Hepatocyte (in vitro differentiated cells): ENCODE data around the gene PSMB7. TPM values are rescaled to one million over a fixed set of nuclear protein-coding genes. Genes with fewer than 3 reads are reported as not detected.
"Not testable (repeated sequence)": the region's sequence is repeated elsewhere in the genome, so short reads cannot be mapped to it uniquely, and the experiment has no call there.

Experiments
- DNase-seq: peaks from one replicate; pipeline ENCODE4 v3.0.0-alpha.2; 2016; ENCODE audit warnings: low spot score
- H2AFZ ChIP-seq: fragments of 200-600 bp; sonication (generic); 2 replicates; pipeline ENCODE4 v1.6.0; 2016; ENCODE audit warnings: antibody characterized with exemption, mild to moderate bottlenecking
- H3K27ac ChIP-seq: fragments of 200-600 bp; sonication (generic); 2 replicates; pipeline ENCODE4 v1.5.1; 2016; ENCODE audit warnings: mild to moderate bottlenecking
- H3K27me3 ChIP-seq: fragments of 200-600 bp; sonication (generic); 2 replicates; pipeline ENCODE4 v1.6.1; 2016
- H3K36me3 ChIP-seq: fragments of 200-600 bp; sonication (generic); replicated peaks from 2 replicates; pipeline ENCODE4 v1.5.1; 2016; ENCODE audit warnings: low read depth; ENCODE audit not compliant: insufficient read depth
- H3K4me1 ChIP-seq: fragments of 200-600 bp; sonication (generic); 2 replicates; pipeline ENCODE4 v1.5.1; 2016; ENCODE audit warnings: mild to moderate bottlenecking, moderate library complexity; ENCODE audit not compliant: insufficient read depth
- H3K4me2 ChIP-seq: fragments of 200-600 bp; sonication (generic); 2 replicates; pipeline ENCODE4 v1.6.0; 2016
- H3K4me3 ChIP-seq: fragments of 200-600 bp; sonication (generic); 2 replicates; pipeline ENCODE4 v1.5.1; 2016; ENCODE audit warnings: mild to moderate bottlenecking
- H3K79me2 ChIP-seq: fragments of 200-600 bp; sonication (generic); 2 replicates; pipeline ENCODE4 v1.6.0; 2017; ENCODE audit warnings: mild to moderate bottlenecking
- H3K9me2 ChIP-seq: fragments of 200-600 bp; sonication (generic); replicated peaks from 2 replicates; pipeline ENCODE4 v1.6.0; 2017; ENCODE audit warnings: mild to moderate bottlenecking; ENCODE audit not compliant: insufficient read depth
- H3K9me3 ChIP-seq: fragments of 200-600 bp; sonication (generic); 2 replicates; pipeline ENCODE4 v1.5.1; 2016; ENCODE audit warnings: low read depth, mild to moderate bottlenecking
- H4K20me1 ChIP-seq: fragments of 200-600 bp; sonication (generic); 2 replicates; pipeline ENCODE4 v1.6.0; 2016; ENCODE audit warnings: mild to moderate bottlenecking; ENCODE audit not compliant: insufficient read depth, poor library complexity, severe bottlenecking
- EZH2 ChIP-seq: fragments of 200-600 bp; sonication (generic); IDR thresholded peaks from 2 replicates; pipeline ENCODE4 v1.6.1; 2016; ENCODE audit warnings: antibody characterized with exemption, mild to moderate bottlenecking, borderline replicate concordance
- EZH2phosphoT487 ChIP-seq: fragments of 200-600 bp; sonication (generic); IDR thresholded peaks from one replicate; pipeline ENCODE4 v1.6.1; 2018; ENCODE audit warnings: antibody characterized with exemption, mild to moderate bottlenecking, low read depth, moderate library complexity; ENCODE audit not compliant: unreplicated experiment, severe bottlenecking
- WGBS: methylation state at CpG from one replicate; pipeline ENCODE4 v1.1.6; 2016; ENCODE audit warnings: low lambda C conversion rate; ENCODE audit errors: missing lambda C conversion rate; 5-methylcytosine and 5-hydroxymethylcytosine counted together
- polyA plus RNA-seq: library from polyadenylated mRNA; unstranded; fragments of >200 nt; fragmentation: Nextera tagmentation; extraction: Ambion mirVana; gene quantifications from 2 replicates; pipeline ENCODE4 v1.2.1, GENCODE V29; 2016
- total RNA-seq: library from RNA; depleted of rRNA; stranded (reverse); fragments of >200 nt; gene quantifications from 2 replicates; pipeline ENCODE4 v1.2.3, GENCODE V29; 2014
- TF ChIP-seq, protein P1 (sequence below): fragments of 200-600 bp; sonication (generic); IDR thresholded peaks from 2 replicates; pipeline ENCODE4 v1.5.1; 2016; ENCODE audit warnings: antibody characterized with exemption, mild to moderate bottlenecking; ENCODE audit not compliant: poor library complexity

The PSMB7 gene
- total and polyA plus RNA-seq, 2 experiments from 2014 or later, result 189 to 197 TPM

DNA sequence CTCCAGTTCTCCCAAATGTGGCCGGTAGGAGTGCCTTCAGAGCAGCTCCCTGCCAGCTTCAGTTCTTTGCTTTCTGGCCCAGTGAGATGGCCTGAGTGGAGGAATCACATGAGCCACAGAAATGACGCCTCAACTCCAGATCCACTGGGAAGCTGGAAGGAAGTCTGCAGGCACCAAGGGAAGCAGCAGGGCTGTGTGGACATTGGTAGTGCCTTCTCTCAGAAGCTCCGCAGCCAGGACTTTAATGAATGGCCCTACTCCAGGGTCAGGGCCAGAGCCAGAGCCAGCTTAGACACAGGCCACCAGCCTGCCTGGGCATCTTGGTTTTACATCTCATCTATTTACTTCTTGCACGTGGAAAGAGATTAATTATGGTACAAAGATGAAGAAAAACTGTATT is 12.0 kb upstream of the PSMB7 start:
- Histone ChIP-seq H3K27me3 (peaks cover 8% of the 10 kb centered on the region), H3K79me2 (no peaks in the 10 kb centered on the region), H3K4me1 (peaks cover 4% of the 10 kb centered on the region), H3K9me2 (no peaks in the 10 kb centered on the region), H3K9me3 (no peaks in the 10 kb centered on the region), H3K4me3 (no peak overlapping the region), H3K27ac (no peak overlapping the region), H4K20me1 (no peaks in the 10 kb centered on the region), H3K36me3 (no peaks in the 10 kb centered on the region), H3K4me2 (no peak overlapping the region), H2AFZ (no peak overlapping the region)
- DNase-seq, result no peak
- WGBS, result 66% methylated on average over 4 of the region's 4 CpGs
- TF ChIP-seq EZH2phosphoT487 (no peak), EZH2 (no peak)
- TF ChIP-seq, protein P1, sequence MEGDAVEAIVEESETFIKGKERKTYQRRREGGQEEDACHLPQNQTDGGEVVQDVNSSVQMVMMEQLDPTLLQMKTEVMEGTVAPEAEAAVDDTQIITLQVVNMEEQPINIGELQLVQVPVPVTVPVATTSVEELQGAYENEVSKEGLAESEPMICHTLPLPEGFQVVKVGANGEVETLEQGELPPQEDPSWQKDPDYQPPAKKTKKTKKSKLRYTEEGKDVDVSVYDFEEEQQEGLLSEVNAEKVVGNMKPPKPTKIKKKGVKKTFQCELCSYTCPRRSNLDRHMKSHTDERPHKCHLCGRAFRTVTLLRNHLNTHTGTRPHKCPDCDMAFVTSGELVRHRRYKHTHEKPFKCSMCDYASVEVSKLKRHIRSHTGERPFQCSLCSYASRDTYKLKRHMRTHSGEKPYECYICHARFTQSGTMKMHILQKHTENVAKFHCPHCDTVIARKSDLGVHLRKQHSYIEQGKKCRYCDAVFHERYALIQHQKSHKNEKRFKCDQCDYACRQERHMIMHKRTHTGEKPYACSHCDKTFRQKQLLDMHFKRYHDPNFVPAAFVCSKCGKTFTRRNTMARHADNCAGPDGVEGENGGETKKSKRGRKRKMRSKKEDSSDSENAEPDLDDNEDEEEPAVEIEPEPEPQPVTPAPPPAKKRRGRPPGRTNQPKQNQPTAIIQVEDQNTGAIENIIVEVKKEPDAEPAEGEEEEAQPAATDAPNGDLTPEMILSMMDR, result no peak

DNA sequence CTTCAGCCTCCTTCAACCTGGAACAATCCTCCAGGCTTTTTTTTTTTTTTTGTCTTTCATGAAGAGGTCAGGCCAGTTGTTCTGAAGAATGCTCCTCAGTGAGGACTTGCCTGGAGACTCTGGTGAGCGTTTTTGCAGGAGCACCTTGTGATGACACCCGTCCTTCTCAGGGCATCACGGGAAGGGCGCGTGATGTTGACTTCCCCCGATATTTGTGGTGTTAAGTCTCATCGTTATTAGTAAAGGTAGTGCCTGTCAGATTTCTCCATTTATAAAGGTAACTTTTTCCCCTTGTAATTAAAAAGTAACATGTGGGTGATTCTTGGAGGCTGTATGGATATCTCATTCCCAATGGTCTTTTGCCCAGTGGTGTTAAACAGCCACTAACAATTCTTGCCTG is 11.1 kb upstream of the PSMB7 start:
- Histone ChIP-seq H3K9me3 (no peaks in the 10 kb centered on the region), H3K79me2 (no peaks in the 10 kb centered on the region), H3K4me3 (no peak overlapping the region), H3K36me3 (no peaks in the 10 kb centered on the region), H4K20me1 (no peaks in the 10 kb centered on the region), H2AFZ (no peak overlapping the region), H3K4me1 (peaks cover 3% of the 10 kb centered on the region), H3K4me2 (no peak overlapping the region), H3K27me3 (peaks cover 8% of the 10 kb centered on the region), H3K9me2 (no peaks in the 10 kb centered on the region), H3K27ac (no peak overlapping the region)
- no peak for TF ChIP-seq EZH2
- TF ChIP-seq EZH2phosphoT487, result no peak
- TF ChIP-seq, protein P1, result no peak
- 93% methylated on average over 7 of the region's 7 CpGs for WGBS
- DNase-seq, result no peak

DNA sequence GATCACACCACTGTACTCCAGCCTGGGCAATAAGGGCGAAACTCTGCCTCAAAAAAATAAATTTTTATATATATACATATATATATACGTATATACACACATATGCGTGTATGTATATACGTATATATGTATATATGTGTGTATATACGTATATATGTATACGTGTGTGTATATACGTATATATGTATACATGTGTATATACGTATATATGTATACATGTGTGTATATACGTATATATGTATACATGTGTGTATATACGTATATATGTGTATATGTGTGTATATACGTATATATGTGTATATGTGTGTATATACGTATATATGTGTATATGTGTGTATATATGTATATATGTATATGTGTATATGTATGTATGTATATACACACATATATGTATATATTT is 10.5 kb upstream of the PSMB7 start:
- 96% methylated on average over 10 of the region's 12 CpGs for WGBS
- H3K4me1 ChIP-seq, H2AFZ ChIP-seq, DNase-seq, H3K79me2 ChIP-seq, H3K27ac ChIP-seq, H3K4me2 ChIP-seq, H3K27me3 ChIP-seq, H3K4me3 ChIP-seq, H3K9me3 ChIP-seq, H3K36me3 ChIP-seq, H3K9me2 ChIP-seq, H4K20me1 ChIP-seq: not testable (repeated sequence)

DNA sequence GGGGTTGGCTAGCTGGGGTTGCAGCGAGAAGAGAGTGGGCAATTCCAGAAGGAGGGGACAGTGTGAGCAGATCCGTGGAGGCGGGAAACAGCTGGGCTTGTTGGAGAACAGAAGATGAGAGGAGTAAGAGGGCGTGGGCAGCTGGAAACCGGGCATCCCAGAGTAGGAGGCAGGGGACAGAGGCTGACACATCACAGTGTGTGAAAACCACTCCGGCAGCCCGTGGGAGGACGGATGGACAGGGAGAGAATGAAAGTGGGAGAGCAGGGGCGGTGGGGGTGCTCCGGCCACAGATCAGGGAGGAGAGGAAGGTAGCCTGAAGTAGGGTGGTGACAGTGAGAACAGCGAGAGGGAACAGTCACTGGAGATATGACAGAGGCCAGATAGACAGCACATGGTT is 8.3 kb upstream of the PSMB7 start:
- no peaks in the 10 kb centered on the region for H3K9me2 ChIP-seq
- no peaks in the 10 kb centered on the region for H3K9me3 ChIP-seq
- H3K4me1 ChIP-seq, result no peaks in the 10 kb centered on the region
- H3K79me2 ChIP-seq, result no peaks in the 10 kb centered on the region
- no peaks in the 10 kb centered on the region for H3K36me3 ChIP-seq
- WGBS, result 69% methylated on average over 11 of the region's 11 CpGs
- peaks cover 8% of the 10 kb centered on the region for H3K27me3 ChIP-seq
- H4K20me1 ChIP-seq, result no peaks in the 10 kb centered on the region
- no peak overlapping the region for H2AFZ ChIP-seq
- H3K27ac ChIP-seq, result no peak overlapping the region
- no peak overlapping the region for H3K4me2 ChIP-seq
- no peak for DNase-seq
- TF ChIP-seq EZH2 (no peak), EZH2phosphoT487 (no peak)
- TF ChIP-seq, protein P1, result no peak
- no peak overlapping the region for H3K4me3 ChIP-seq
